RPMI7951 (cell line): Measurements from ENCODE around the gene ARRDC1. TPM values are rescaled to one million over a fixed set of nuclear protein-coding genes. Genes with fewer than 3 reads are reported as not detected.
"Not testable (repeated sequence)": the region's sequence is repeated elsewhere in the genome, so short reads cannot be mapped to it uniquely, and the experiment has no call there.

Source experiments
- DNase-seq: peaks from one replicate; pipeline ENCODE4 v3.0.0-alpha.2; 2012; ENCODE audit warnings: low read depth
- total RNA-seq: library from RNA; depleted of rRNA; stranded (reverse); fragments of >200 nt; shearing (Covaris generic); gene quantifications from 2 replicates; pipeline ENCODE4 v1.2.3, GENCODE V29; 2014; rRNA removed

ARRDC1 gene, protein sequence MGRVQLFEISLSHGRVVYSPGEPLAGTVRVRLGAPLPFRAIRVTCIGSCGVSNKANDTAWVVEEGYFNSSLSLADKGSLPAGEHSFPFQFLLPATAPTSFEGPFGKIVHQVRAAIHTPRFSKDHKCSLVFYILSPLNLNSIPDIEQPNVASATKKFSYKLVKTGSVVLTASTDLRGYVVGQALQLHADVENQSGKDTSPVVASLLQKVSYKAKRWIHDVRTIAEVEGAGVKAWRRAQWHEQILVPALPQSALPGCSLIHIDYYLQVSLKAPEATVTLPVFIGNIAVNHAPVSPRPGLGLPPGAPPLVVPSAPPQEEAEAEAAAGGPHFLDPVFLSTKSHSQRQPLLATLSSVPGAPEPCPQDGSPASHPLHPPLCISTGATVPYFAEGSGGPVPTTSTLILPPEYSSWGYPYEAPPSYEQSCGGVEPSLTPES
- 13.1 and 15.0 TPM in 2 replicates for total RNA-seq

DNA sequence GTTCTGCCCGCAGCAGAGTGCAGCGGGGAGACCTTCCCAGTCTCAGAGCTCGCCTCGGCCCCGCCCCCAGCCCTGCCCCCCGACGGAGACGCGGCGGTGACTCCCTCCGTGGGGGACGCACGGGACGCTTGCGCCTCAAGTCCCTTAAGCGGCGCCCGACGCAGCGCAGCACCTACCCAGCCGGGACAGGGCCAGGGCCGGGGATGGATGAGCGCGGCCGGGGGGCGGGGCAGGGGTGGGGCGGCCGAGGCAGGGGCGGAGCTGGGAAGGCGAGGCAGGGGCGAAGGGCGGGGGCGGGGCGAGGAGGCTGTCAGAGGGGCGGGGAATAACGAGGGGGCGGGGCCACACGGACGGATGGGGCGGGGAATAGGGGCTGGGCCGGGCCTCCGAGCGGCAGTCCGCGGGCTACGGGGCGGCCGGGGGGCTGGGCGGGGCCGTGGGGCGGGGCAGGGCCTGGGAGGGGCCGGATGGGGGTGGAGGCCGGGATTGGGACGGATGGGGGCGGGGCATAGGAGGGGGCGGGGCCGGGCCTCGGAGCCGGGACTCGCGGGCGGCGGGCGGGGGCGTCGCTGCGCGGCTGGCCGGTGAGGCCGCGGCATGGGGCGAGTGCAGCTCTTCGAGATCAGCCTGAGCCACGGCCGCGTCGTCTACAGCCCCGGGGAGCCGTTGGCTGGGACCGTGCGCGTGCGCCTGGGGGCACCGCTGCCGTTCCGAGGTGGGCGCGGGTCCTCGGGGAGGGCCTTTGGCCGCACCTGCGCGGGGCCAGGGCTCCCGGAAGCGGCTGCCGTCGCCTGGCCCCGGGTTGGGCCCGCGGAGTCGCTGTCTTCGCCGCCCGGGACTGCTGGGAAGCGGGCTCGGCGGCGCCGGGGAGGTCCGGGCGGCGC is at the start of gene ARRDC1:
ARRDC1 (plus strand) TSS at position 566 of the 884 bp plus-strand sequence; CDS start at position 598, 32 bp downstream.
- peak; percentile 93 for DNase-seq

DNA sequence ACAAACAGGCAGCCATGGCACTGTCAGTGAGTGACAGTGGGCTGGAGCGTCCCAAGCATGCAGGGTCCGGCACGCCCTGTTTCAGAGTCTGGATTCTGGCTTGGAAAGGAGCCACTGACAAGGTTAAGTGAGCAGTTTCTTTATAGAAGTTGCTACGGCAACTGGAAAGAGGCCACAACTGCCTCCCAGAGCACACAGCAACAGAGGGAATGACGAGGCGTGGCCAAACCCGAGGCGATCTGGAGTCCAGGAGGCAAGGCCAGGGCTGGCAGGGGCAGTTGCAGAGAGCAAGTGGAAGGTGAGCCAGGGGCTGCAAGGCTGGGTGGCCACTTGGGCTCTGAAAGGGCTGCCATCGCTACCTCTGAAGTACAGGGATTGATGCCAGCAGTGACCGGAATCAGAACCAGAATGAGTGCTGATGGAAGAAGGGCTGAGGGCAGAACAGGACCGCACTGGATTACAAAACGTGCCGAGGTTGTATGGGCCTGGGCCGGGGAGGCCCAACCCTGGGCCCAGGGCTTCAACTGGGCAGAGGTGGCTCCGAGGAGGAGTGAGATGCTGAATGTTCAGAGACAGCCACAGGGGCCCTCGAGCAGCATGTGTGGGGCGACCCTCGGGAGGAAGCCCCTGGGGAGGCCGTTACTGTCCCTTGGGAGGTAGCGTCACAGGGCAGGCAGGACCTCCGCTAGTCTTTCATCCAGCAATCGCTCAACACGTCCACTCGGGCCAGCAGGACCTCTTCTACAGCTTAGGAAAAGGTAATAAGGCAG is 49.2 kb upstream of the ARRDC1 start:
- no peak for DNase-seq

DNA sequence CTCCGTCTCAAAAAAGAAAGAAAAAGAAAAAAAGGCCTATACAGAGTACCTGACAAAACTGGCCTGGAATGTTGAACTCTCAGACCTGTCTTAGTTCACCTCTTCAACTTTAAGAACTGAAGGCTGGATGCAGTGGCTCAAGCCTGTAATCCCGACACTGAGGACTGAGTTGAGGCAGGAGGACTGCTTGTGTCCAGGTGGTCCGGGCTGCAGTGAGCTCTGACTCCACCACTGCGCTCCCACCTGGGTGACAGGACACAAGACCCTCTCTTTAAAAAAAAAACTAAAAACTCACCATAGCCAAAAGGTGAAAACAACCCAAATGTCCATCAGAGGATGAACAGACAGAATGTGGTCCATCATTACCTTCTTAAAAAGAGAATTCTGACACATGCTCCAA is 47.4 kb upstream of the ARRDC1 start:
- DNase-seq, result no peak

DNA sequence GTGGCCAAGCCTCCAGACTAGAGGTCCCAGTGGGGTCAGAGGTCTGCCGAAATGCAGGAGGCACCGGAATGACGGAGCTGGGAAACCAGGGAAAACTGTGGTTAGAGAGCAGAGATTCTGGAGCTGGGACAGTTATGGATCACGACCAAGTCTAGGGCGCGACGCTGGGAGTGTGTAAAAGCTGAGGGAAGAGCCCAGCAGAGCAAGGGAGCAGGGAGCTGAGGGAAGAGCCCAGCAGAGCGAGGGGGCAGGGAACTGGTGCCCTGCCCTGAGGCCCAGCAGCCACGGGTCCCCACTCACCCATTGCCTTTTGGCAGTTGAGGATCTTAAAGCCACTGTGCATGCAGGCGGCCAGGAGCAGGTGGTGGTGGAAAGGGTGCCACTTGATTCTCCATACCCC is 41.4 kb upstream of the ARRDC1 start:
- DNase-seq, result no peak

DNA sequence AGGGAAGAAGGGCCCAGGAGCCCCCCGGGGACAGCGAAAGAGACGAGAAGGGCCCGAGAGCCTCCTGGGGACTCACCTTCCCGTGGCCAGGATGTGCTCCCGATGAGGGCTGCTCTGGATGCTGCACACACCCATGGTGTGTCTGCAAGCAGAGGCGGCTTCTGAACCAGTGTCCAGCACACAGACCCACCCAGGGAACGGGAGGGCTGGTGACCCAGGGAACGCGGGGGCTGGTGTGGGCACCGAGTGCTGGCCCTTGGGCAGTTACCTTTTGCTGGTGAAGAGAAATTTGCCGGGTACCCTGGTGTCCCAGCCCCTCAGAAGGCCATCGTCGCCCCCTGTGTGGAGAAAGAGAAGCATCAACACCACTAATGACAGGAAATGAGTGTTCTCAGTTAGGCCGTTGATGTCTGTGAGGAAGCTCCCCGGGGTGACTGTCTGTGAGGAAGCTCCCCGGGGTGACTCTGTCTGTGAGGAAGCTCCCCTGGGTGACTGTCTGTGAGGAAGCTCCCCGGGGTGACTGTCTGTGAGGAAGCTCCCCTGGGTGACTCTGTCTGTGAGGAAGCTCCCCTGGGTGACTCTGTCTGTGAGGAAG is 40.6 kb upstream of the ARRDC1 start:
- no peak for DNase-seq

DNA sequence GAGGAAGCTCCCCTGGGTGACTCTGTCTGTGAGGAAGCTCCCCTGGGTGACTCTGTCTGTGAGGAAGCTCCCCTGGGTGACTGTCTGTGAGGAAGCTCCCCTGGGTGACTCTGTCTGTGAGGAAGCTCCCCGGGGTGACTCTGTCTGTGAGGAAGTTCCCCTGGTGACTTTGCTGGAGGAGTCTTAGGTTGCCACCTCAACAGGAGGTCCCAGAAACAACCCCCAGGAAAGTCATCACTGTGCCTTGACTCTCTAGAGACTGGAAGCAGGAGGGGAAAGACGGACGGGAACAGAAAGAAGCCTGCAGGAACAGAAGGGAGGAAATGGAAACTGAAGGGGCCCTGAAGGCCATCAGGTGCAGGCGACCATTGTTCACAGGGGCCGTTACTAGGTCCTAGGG is 37.0 kb upstream of the ARRDC1 start:
- not testable (repeated sequence) for DNase-seq

DNA sequence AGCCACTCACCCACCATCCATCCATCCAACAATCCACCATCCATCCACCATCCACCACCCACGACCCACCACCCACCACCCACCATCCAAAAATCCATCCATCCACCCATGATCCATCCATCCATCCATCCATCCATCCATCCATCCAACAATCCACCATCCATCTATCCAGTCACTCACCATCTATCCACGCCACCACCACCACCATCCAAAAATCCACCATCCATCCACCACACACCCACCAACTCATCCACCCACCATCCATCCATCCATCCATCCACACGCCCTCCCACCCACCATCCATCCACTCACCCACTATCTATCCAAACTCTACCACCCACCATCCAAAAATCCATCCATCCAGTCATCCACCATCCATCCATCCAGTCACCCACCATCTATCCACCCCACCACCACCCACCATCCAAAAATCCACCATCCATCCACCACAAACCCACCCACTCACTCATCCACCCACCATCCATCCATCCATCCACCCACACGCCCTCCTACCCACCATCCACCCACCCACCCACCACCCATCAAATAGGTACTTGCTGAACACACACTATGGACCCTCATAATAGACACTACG is 35.8 kb upstream of the ARRDC1 start:
- no peak for DNase-seq

DNA sequence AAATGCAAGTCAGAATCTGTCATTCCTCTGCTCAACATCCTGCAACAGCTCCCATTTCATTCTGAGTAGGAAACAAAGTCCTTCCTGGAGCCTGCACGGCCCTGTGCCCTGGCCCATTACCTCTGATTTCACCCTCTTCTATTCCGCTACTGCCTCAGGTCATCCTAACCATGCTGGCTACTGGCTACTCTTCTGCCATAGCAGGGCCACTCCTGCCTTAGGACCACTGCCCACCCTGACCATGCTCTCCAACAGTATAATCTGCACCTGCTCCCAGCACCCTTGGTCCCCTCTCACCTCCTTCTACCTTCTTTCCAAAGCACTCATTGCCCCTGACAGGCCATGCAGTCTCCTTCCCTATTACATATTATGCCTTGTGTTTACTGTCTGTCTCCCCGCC is 34.9 kb upstream of the ARRDC1 start:
- no peak for DNase-seq

DNA sequence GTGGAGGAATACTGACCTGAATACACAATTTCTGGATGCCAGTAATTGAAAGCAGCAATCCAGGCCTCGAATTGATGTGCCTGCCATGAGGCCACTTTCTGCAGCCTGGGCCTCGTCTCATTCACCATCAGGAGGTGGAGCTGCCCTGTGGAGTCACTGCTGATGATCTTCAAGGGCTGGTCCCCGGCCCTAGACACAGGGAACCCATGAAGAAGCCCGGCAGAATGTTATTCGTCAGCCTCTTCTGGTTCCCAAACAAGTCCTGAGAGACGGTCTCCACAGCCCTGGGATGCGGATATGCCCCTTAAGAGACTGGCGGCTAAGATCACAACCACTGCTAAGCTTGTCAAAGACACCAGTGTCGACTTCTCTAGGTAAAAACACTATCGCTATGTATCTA is 31.3 kb upstream of the ARRDC1 start:
- no peak for DNase-seq

DNA sequence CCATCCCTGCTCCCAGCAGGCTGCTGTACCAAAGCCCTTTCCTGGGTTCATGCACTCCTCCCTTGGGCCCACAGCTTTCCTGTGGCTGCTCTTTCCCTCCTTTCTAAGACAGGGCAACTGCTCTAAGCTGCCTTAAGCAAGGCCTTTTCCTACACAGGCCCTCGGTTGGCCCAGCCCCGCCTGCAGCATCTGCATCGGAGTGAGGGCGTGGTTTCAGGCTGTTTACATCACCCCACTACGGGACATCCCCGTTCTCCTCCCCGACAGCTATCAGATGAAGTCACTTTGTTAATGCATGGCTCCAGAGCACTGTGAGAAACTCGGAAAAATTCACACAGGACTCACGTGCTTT is 30.1 kb upstream of the ARRDC1 start:
- no peak for DNase-seq

DNA sequence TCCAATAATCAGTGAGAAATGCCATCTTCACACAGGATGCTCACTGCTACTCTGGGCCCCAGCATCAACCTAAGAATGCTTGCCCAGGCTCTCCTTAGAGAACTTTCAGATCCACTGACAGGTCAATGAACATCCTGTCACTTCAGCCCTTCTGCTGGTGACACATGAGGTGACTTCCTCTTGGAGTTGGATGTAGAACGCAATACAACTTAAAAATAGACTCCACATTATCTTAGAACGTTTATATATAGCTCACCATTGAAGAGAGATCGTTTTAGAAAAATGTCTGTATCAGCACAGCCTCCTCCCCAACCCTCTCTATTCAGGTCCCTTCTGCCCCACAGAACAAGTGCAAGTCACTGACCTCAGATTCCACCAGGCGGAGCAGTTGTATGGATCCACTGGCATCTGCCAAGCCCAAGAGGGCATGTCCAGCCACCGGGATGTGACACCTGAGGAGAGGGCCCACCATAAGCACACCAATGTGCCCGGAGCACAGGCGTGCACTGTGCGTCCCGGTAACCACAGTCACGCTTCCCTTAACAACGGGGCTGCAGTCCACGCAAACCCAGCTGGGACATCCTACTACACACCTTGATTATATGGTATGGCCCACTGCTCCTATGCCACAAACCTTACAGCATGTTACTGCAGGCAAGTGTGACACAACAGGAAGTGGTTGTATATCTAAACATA is 29.6 kb upstream of the ARRDC1 start:
- DNase-seq, result no peak

DNA sequence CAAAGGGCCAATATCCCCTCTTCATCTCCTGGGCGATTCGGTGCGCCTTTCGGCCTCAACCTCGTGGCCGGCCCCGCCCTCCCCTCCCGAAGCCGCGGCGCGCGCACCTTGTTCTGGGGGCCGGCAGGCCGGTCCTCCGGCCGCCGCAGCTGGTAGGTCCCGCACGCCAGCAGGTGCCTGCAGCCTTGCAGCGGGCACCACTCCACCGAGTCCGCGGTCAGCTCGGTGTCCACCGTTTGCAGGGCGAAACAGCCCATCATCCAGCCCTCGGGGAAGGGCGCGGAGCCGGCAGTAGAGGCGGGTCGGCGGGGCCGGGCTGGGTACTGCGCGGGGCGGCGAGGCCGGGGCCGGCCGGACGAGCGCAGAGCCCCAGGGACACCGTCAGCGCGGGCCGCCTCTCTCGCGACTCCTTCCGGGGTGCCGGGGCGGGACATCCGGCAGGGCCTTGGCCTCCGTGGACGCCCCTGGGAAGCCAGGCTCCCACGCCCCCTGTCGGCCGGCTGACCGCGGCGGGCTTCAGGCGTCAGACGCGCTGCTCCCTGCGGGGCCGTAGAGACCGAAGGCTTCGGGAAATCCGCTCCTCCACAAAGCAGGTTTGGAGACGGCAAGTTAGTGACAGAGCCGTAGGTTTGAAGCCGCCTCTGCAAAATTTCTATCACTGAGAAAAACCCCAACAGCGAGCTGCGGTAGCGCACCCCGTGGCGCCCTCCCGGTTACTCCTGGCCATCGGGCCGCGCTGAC is 26.8 kb upstream of the ARRDC1 start, which contains the start of gene DPH7:
DPH7 (minus strand) TSS at position 408 of the 741 bp plus-strand sequence; CDS start at position 260, 148 bp downstream.
- DNase-seq, result peak; percentile 86

DNA sequence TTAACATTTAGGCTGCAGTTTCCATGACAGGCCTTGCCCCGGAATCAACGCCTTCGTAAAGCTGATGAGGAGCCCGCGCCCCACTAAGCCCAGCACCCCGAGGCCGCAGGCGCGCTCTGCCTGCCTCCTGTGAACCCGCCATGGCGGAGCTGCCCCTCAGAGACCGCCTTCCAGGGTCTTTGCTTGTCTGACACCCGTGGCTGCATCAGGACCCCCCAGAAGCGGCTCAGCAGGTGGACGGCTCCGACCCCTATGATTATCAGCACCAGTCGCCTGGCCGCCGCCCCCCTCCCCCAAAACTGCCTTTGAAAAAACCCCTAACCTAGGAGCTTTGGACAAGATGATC is 26.3 kb upstream of the ARRDC1 start:
- DNase-seq, result no peak

DNA sequence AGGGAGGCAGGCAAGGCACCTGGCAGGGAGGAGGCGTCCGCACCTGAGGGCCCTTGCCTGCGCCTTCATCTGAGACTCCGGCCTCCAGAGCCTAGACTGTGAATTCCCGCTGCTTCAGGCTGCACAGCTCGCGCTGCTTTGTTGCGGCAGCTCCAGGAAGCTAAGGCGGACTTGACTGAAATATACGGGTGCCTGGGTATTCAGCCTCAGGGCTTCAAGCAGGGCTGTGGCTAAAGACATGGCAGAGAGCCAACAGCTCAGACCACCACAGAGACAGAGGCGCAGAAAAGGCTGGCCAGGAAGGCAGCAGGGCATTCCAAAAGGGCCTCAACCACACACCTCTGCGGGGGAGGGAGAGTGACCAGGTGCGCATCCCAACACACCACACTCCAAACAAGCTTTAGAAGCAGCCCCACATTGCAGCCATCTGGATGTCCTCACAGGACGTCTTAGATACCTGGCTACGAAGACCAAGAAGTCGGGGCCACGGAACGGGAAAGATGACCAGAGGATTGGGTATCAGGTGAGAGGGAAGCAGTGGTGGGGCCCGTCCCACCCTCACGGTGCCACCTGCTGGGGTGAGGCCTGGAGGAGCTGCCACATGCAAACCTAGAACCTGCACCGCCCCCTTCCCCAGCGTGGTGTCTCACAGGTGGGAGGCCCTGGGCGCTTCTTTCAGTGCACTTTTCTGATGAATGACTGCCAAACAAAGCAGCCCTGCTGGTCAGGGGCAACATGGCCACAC is 25.1 kb upstream of the ARRDC1 start:
- no peak for DNase-seq

DNA sequence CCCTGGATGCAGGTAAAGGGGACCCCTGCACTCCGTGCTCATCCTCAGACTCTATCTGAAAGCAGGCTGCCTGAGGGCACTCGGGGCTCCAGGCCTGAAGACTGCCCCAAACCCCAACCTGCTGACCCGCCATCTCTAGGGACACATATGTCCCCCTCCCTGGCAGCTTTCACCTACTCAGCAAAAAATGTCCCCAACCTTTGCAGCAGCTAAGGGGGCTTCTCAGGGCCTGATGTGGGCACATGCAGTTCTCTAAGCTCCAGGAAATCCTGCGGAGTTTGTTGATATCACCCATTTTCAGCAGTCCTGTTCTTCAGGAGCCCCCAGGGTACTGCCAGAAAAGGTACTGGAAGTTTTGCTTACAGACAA is 24.5 kb upstream of the ARRDC1 start:
- DNase-seq, result no peak

DNA sequence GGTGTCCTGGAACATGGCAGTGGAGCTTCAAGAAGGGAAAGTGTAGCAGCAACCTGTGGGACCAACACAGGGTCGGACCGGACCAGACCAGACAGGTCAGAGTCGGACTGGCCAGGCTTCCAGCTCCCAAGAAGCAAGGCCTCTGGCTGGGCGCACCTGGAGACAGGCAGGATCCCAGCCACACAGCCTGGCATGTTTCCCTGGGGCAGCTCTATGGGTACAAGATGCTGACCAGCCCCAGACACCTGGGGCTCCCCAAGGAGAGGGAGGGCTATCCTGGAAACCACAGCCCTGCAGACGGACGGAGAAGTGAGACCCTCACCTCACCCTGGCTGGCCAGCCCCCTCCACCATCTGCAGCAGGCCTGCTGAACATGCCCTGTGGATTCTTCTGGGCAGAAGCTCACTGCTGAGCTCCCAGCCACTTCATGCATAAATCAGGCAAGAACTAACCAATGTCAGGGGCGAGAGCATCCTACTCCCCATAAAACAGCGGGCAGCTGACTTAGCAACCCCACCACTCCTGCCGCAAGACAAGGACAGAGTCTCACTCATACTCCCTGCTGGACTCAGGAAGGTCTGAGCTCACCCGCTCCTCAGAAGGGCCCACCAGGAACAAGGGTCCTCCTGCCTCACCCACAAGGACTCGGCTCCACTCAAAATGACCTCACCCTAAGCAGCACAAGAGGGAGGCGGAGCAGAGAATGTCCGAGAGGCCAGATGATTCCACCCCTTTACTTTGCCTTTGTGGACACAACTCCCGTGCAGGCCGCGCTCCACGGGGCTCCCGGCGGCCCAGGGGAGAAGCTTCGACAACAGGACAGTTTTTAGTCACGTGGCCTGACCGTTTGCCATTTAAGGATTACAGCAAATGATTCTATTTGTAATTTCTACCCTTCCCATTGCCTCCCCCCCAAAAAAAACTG is 23.9 kb upstream of the ARRDC1 start:
- no peak for DNase-seq

DNA sequence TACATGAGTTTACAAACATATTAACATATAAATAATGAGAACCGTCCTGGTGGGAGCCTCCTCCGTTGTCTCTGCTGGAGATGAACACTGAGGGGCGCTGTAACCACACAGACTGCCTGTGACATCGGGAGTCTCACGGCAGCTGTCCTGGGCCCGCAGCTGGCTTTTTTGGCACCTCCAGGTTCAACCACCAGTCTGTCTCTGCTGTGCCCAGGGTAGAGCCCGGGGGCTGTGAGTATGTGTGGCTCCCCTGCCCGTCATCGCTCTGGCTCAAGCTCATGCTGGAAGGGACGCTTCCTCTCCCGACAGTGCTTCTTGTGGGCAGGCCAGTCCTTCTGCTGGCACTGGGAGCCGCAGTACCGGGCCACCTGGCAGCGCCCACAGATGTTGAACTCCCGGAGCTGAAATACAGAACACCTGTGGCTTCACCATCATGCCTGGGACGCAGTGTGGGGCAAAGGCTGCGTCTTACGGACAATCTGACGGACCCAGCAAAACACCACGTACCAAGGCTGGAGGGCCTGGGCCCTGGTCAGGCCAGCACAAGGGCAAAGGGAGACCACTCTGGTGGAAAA is 23.1 kb upstream of the ARRDC1 start:
- no peak for DNase-seq

DNA sequence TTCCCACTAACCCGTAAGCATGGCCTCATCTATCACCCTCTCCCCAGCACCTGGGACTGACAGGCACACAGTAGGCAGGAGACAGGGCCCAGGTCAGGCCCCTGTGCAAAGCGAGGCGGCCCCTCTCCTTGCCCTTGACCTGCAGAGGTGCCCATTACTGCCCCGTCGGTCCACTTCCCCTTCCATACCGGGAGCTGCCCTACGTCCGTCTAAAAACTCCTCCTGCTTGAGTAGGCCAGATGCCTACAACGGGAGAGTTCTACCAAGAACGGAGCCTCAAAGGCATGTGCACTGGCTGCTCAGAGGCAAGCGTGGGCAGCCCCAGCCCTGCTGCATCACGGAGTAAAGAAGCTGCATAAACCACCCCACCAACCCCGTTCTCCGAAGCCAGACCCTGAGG is 22.1 kb upstream of the ARRDC1 start:
- no peak for DNase-seq
